ENCODE measurements around the gene MIP.
"Not testable (repeated sequence)": the region's sequence is repeated elsewhere in the genome, so short reads cannot be mapped to it uniquely, and the experiment has no call there.

MIP gene

GRCh38 chr12:56468216-56469006 is 14.0 kb upstream of the MIP start, which contains the start of gene SPRYD4:
TSS of gene SPRYD4 (plus strand) at chr12:56468578. CDS start at chr12:56468592, 14 bp downstream.
- DNase-seq (ENCODE audit: low read depth) = peak; percentile 93

- DNase-seq (ENCODE audit: low read depth) = no peak
These were observed 8.1 kb upstream of the MIP start for GRCh38 chr12:56462565-56462964.

- DNase-seq (ENCODE audit: low read depth) = no peak
These were observed 7.0 kb upstream of the MIP start for GRCh38 chr12:56461235-56462159.

- DNase-seq (ENCODE audit: low read depth) = no peak
These were observed 3.4 kb upstream of the MIP start for GRCh38 chr12:56457817-56458216.

GRCh38 chr12:56451147-56451546 is 3.3 kb downstream of the MIP start:
- no peak for DNase-seq (ENCODE audit: low read depth)

GRCh38 chr12:56450241-56450640 is 4.2 kb downstream of the MIP start:
- DNase-seq (ENCODE audit: low read depth) = no peak

GRCh38 chr12:56449622-56449984 is 4.9 kb downstream of the MIP start:
- no peak for DNase-seq (ENCODE audit: low read depth)

GRCh38 chr12:56448860-56449621 is 5.4 kb downstream of the MIP start, which contains the start of gene TIMELESS:
TSS of gene TIMELESS (minus strand) at chr12:56449426. CDS start at chr12:56434170, 15,256 bp downstream.
- DNase-seq (ENCODE audit: low read depth) = peak; percentile 79

GRCh38 chr12:56443208-56443607 is 11.2 kb downstream of the MIP start:
- DNase-seq (ENCODE audit: low read depth) = not testable (repeated sequence)

GRCh38 chr12:56437430-56438176 is 16.9 kb downstream of the MIP start:
- DNase-seq (ENCODE audit: low read depth) = no peak

GRCh38 chr12:56434828-56435227 is 19.6 kb downstream of the MIP start:
- DNase-seq (ENCODE audit: low read depth) = no peak

- DNase-seq (ENCODE audit: low read depth) = no peak
These were observed 22.6 kb downstream of the MIP start for GRCh38 chr12:56431850-56432249.

GRCh38 chr12:56431288-56431687 is 23.2 kb downstream of the MIP start:
- no peak for DNase-seq (ENCODE audit: low read depth)

- DNase-seq (ENCODE audit: low read depth) = no peak
These were observed 28.5 kb downstream of the MIP start for GRCh38 chr12:56425940-56426438.

- DNase-seq (ENCODE audit: low read depth) = no peak
These were observed 29.3 kb downstream of the MIP start for GRCh38 chr12:56425193-56425592.

- DNase-seq (ENCODE audit: low read depth) = no peak
These were observed 34.0 kb downstream of the MIP start for GRCh38 chr12:56420411-56420810.

GRCh38 chr12:56417739-56418138 is 36.7 kb downstream of the MIP start:
- no peak for DNase-seq (ENCODE audit: low read depth)

GRCh38 chr12:56414401-56414800 is 40.1 kb downstream of the MIP start:
- DNase-seq (ENCODE audit: low read depth) = no peak

GRCh38 chr12:56413392-56413791 is 41.1 kb downstream of the MIP start:
- no peak for DNase-seq (ENCODE audit: low read depth)

- no peak for DNase-seq (ENCODE audit: low read depth)
These were observed 42.4 kb downstream of the MIP start for GRCh38 chr12:56411781-56412639.
